Stimulated activated CD4-positive, alpha-beta T cell treated with anti-CD3 and anti-CD28 coated beads, Interleukin-12 subunit alpha, Interleukin-12 subunit beta, amount 100 ng/mL, for 4 hours (primary cell): Measurements from ENCODE around the gene GLP2R.

Experiments
- DNase-seq: peaks from one replicate; pipeline ENCODE4 v3.0.0-alpha.2; 2020

Gene GLP2R

DNA sequence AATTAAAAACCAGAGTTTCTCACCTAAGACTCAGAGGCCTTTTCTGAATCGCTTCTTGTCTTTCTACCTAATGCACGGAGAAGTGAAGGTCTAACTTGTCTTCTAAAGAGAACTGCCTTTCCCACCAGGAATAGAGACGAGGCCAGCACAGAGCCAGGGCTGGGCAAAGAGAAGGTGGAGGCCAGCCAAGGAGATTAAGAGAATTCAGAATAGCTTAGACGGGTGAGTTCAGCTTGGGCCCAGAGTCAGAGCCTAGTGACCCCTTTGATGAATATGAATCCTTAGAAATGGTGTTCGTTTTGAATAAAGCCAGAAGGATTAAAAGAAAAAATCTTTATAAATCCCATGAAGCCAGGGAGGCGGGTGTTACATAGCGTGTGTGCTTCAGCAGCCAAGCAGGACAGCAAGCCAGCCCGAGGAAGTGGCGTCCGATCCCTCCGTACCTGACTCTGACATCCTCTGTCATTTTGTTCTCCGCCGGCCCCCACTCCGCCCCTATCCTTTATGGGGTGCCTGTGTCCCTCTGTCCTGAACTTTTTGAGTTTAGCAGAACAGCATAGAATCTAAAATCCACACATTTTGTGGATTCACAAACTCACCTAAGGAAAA, 11.3 kb upstream of the GLP2R start:
- no peak for DNase-seq

DNA sequence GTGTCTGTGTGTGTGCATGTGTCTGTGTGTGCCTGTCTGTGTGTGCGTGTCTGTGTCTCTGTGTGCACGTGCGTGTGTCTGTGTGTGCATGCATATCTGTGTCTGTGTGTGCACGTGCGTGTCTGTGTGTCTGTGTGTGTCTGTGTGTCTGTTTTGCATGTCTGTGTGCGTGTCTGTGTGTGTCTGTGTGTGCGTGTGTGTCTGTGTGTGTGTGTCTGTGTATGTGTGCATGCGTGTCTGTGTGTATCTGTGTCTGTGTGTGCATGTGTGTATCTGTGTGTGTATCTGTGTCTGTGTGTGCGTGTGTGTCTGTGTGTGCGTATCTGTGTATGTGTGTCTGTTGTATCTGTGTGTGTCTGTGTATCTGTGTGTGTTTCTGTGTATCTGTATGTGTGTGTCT, 9.3 kb upstream of the GLP2R start:
- DNase-seq, result no peak

DNA sequence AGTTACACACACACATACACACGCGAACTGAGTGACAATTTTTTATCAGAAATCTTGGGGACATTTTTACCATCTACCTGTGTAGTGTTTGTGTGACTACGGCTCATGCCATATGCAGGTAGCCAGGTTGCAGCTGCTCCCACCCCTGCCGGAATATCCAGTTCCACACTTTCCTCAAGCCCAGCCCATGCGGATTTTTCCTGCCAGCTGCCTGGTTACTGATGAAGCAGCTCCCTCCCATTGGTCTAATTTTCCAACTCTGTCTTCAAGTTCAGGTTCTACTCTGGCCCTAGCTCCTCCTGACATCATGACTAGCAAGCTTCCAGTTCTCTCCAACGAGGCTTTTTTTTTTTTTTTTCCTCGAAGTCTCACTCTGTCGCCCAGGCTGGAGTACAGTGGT, 8.6 kb upstream of the GLP2R start:
- DNase-seq, result no peak

GRCh38 chr17:9818760-9819159, 7.0 kb upstream of the GLP2R start:
- DNase-seq, result no peak

DNA sequence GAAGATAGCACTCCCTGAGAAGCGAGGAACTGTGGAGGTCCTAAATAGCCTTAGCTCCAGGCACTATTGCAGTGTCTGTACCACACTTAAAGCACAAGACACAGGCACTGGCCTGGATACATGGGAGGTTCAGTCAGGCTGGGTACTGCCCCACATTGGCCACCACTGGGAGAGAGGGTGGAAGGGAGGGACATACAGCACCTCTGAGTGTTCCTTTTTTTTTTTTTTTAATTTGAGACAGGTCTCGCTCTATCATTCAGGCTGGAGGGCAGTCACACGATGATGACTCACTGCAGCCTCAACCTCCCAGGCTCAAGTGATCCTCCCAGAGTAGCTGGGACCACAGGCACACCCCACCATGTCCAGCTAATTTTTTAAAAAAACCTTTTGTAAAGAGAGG, 5.3 kb upstream of the GLP2R start:
- DNase-seq, result no peak

- DNase-seq, result no peak
Measured at GRCh38 chr17:9821921-9822320, 3.8 kb upstream of the GLP2R start, which contains the start of gene GSG1L2. TSS of gene GSG1L2 (minus strand) at chr17:9822079. CDS start at chr17:9822071, 8 bp downstream.

GRCh38 chr17:9824094-9824493, 1.6 kb upstream of the GLP2R start:
- DNase-seq, result no peak

GRCh38 chr17:9824797-9825338, 856 bp upstream of the GLP2R start:
- no peak for DNase-seq

- no peak for DNase-seq
Measured at GRCh38 chr17:9828296-9829295, 2.9 kb downstream of the GLP2R start.

GRCh38 chr17:9829343-9829742, 3.6 kb downstream of the GLP2R start:
- DNase-seq, result no peak

- no peak for DNase-seq
Measured at GRCh38 chr17:9830711-9831110, 5.0 kb downstream of the GLP2R start.

DNA sequence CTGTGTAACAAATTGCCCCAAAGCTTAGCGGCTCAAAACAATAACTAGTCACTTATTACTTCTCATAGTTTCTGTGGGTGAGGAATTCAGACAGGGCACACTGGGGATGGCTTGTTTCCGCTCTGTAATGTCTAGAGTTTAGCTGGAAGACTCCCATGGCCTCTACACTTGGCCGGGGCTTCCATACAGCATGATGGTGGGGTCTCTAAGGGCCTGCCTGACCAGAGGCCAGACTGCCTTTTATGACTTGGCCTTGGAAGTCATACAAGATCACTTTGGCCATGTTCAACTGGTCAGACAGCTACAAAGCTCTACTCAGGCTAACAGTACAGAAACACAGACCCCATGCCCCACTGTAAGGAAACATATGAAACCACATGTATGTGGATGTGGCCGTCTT, 8.2 kb downstream of the GLP2R start:
- no peak for DNase-seq

DNA sequence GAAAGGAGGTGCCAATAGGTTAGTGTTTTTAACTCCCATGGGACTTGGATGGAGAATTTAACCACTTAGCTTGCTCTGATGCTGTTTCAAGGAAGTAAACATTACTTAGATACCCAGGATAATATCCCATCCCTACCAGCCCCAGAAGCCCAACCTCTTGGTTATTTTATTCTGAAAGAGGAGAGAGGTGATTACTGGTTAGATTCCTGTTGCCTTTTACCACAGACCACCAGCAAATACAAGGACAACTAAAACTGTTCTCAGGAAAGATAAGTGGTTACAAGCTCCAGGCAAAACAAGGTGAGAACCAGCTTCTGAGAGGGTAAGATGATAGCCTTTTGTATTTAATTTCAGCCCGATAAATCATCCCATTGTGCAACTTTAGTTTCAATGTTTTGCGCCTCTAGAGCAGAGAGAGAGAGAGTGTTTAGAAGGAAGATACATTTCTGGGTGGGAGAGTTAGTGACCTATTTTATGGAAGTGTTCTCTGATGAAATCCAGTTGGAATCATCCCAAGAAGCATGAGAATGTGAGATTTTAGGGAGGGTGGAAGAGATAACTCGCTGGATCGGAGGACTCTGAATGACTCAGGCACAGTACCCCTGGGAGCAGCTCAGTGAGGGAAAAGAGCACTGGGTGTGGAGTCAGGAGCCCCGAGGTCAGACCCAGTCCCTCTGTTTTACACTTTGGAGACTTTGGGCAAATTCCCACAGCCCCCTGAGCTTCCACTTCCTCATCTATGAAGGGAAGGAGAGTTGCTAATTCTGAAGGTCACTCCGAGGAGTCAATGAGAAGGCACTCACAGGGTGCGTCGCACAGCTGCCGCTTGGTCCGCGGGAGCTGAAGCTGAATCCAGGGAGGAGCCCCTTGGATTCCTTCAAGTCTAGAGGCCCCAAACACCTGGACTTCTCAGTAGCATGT, 12.1 kb downstream of the GLP2R start:
- DNase-seq, result no peak

GRCh38 chr17:9839433-9839832, 13.7 kb downstream of the GLP2R start:
- DNase-seq, result no peak

- DNase-seq, result no peak
Measured at GRCh38 chr17:9842057-9842758, 16.5 kb downstream of the GLP2R start.

DNA sequence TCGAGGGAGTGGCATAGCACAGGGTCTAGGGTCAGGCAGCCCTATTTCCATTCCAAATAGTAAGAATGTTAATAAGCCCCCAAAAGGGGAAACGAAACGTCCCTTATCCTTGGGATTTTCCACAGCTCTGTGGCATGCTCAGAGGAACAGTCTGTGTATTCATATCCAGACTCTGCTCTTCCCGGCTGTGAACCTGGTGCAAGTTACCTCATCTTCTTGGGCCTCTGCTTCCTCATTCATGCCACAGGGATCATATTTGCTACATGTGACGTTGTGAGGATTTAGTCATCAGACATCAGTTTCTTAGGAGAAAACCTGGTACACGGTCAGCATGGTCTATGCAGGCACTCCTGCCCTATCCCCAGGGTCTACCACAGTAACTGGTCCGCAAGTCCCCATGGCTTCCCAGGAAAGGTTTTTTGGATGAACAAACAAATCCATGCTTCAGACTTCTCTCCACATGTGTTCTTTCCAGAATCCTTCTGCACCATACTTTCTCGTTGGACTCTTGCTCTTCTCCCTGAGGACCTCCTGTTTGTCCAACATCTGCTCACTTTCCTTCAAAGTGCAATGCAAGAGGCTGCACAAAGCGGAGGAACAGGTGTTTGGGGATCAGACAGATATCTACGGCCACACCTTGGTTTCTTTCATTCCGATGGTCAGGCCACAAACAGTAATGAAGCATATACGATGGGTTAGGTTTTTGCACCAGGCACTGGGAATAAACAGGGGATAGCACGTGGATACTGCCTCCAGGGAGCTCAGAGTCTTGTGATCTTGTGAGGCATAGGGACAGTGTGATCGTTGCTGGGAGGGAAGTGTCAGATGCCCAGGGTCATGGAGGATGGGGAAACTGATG, 17.7 kb downstream of the GLP2R start:
- DNase-seq, result no peak

DNA sequence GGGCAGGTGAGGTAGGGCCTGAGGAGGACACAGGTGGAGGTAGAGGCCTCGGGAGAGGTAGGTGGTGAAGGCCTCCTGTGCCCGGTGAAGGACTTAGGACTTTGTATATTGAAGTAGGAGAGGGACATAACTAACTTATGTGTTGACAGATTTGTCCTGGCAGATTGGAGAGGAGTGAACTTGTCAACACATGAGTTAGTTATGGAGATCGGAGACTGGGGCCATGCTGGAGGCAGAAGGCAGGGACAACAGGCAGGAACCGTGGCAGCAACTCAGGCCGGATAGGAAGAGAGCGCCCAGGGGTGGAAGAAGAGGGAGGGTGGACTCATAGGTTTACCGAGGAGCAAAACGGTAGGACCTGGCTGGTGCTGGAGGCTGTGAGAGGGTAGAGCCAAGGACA, 18.4 kb downstream of the GLP2R start:
- no peak for DNase-seq

DNA sequence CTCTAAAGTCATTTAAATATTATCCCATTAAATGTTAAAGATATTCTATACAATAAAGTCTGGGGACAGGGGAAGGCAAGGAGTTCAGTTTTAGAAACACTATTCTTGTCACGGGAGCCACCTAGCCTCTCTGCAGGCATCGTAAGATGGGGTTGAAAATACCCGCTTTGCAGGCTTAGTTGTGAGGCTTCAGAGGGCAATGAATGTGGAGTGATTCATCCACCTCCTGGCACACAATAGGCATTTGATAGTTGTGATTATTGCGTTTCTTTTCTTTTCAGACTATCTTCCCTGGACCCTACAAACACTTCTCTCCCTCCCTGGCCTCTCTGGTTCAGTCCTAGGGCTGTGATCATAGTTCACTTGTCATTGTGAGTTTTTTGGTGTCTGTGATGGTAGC, 19.6 kb downstream of the GLP2R start:
- DNase-seq, result no peak

GRCh38 chr17:9850151-9850550, 24.4 kb downstream of the GLP2R start:
- no peak for DNase-seq

DNA sequence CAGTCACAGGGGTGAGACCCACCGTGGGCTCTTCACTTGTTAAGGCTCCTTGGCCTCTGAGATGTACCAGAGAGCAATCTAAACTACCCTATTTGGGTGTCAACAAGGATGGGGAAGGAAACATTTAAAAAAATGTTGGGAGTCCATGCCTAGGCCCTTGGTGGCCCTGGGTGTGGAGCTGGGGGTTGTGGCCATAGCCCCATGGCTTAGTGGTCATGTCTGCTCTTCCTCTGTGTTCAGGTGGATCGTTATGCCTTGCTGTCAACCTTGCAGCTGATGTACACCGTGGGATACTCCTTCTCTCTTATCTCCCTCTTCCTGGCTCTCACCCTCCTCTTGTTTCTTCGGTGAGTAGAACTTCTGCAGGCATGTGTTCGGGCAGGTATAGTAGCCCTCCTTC, 28.5 kb downstream of the GLP2R start:
- no peak for DNase-seq

DNA sequence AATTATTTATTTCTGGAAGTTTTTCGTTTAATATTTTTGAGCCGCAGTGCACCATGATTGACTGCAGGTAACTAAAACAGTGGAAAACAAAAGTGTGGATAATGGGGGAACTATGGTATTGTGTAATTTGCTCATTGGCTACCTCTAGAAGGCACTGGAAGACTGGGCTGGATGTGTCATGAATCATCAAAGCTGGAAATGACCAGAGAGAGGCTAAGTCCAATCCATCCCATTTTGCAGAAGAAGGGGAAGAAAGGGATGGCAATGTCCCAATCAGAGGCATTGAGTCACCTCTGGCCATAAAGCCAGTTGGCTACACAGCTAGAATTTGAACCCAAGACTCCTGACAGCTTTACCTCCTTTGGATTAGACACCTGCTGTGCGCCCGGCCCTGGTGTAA, 29.3 kb downstream of the GLP2R start:
- DNase-seq, result no peak
